Progenitor cell of endocrine pancreas (in vitro differentiated cells): Measurements from ENCODE around the gene DDX55. TPM values are rescaled to one million over a fixed set of nuclear protein-coding genes. Genes with fewer than 3 reads are reported as not detected.
"Not testable (repeated sequence)": the region's sequence is repeated elsewhere in the genome, so short reads cannot be mapped to it uniquely, and the experiment has no call there.

Experiments
- DNase-seq: peaks from one replicate; pipeline ENCODE4 v3.0.0; 2021; ENCODE audit warnings: low spot score; ENCODE audit not compliant: unreplicated experiment
- H3K27ac Mint-ChIP-seq: 2 replicates; pipeline ENCODE4 v1.8.0; 2021; ENCODE audit warnings: mild to moderate bottlenecking, moderate library complexity, mixed read lengths
- H3K27me3 Mint-ChIP-seq: 2 replicates; pipeline ENCODE4 v1.8.0; 2021; ENCODE audit warnings: mixed read lengths
- H3K36me3 Mint-ChIP-seq: 2 replicates; pipeline ENCODE4 v1.8.0; 2022; ENCODE audit warnings: mixed read lengths; ENCODE audit not compliant: insufficient read depth
- H3K4me1 Mint-ChIP-seq: 2 replicates; pipeline ENCODE4 v1.8.0; 2021; ENCODE audit warnings: low read depth, mixed read lengths
- H3K4me3 Mint-ChIP-seq: 2 replicates; pipeline ENCODE4 v1.8.0; 2021; ENCODE audit warnings: low read depth, mild to moderate bottlenecking, moderate library complexity, mixed read lengths
- H3K9me3 Mint-ChIP-seq: 2 replicates; pipeline ENCODE4 v1.8.0; 2021; ENCODE audit warnings: low read depth, mixed read lengths
- long read RNA-seq: library from polyadenylated mRNA; unstranded; transcript quantifications from one replicate; pipeline ENCODE4 v2.0.0, GENCODE V29; 2020
- total RNA-seq: library from RNA; stranded (reverse); gene quantifications from 2 replicates; pipeline ENCODE4 v1.2.1, GENCODE V29; 2021
- TF ChIP-seq, protein P1 (sequence below): fragments of 200-600 bp; sonication (generic); IDR thresholded peaks from one replicate; pipeline ENCODE4 v1.5.0; 2021; ENCODE audit warnings: antibody characterized with exemption, mild to moderate bottlenecking; ENCODE audit not compliant: unreplicated experiment

Gene DDX55, protein sequence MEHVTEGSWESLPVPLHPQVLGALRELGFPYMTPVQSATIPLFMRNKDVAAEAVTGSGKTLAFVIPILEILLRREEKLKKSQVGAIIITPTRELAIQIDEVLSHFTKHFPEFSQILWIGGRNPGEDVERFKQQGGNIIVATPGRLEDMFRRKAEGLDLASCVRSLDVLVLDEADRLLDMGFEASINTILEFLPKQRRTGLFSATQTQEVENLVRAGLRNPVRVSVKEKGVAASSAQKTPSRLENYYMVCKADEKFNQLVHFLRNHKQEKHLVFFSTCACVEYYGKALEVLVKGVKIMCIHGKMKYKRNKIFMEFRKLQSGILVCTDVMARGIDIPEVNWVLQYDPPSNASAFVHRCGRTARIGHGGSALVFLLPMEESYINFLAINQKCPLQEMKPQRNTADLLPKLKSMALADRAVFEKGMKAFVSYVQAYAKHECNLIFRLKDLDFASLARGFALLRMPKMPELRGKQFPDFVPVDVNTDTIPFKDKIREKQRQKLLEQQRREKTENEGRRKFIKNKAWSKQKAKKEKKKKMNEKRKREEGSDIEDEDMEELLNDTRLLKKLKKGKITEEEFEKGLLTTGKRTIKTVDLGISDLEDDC
- 33.0 and 33.5 TPM in 2 replicates for total RNA-seq
- long read RNA-seq, partial matches to known transcripts: 35 of 79 reads
- long read RNA-seq, other reads (novel, unspliced or antisense): 38 of 79 reads

- TF ChIP-seq, protein P1, sequence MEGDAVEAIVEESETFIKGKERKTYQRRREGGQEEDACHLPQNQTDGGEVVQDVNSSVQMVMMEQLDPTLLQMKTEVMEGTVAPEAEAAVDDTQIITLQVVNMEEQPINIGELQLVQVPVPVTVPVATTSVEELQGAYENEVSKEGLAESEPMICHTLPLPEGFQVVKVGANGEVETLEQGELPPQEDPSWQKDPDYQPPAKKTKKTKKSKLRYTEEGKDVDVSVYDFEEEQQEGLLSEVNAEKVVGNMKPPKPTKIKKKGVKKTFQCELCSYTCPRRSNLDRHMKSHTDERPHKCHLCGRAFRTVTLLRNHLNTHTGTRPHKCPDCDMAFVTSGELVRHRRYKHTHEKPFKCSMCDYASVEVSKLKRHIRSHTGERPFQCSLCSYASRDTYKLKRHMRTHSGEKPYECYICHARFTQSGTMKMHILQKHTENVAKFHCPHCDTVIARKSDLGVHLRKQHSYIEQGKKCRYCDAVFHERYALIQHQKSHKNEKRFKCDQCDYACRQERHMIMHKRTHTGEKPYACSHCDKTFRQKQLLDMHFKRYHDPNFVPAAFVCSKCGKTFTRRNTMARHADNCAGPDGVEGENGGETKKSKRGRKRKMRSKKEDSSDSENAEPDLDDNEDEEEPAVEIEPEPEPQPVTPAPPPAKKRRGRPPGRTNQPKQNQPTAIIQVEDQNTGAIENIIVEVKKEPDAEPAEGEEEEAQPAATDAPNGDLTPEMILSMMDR: peak; percentile 58
- H3K4me3 Mint-ChIP-seq: peak within 1 kb of the TSS; percentile 97
- H3K27ac Mint-ChIP-seq: peak within 1 kb of the TSS; percentile 97
- peaks cover 5% of the 10 kb centered on the region for H3K36me3 Mint-ChIP-seq
- H3K27me3 Mint-ChIP-seq: no peaks in the 10 kb centered on the region
- no peaks in the 10 kb centered on the region for H3K9me3 Mint-ChIP-seq
- peak; percentile 66 for DNase-seq
- H3K4me1 Mint-ChIP-seq: peaks cover 11% of the 10 kb centered on the region
These were observed at the start of gene DDX55 for GRCh38 chr12:123601602-123602489. DDX55 (plus strand) TSS chr12:123602099; CDS start chr12:123602149, 50 bp downstream.

DNA sequence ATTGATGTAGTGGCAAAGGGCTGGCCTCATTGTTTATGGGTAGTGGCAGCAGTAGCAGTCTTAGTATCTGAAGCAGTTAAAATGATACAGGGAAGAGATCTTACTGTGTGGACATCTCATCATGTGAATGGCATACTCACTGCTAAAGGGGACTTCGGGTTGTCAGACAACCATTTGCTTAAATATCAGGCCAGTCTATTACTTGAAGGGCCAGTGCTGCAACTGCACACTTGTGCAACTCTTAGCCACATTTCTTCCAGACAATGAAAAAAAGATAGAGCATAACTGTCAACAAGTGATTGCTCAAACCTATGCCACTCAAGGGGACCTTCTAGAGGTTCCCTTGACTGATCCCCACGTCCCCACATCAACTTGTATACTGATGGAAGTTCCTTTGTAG is 47.8 kb upstream of the DDX55 start:
- H3K4me3 Mint-ChIP-seq, H3K36me3 Mint-ChIP-seq, H3K9me3 Mint-ChIP-seq, DNase-seq, H3K4me1 Mint-ChIP-seq, H3K27me3 Mint-ChIP-seq, H3K27ac Mint-ChIP-seq: not testable (repeated sequence)

DNA sequence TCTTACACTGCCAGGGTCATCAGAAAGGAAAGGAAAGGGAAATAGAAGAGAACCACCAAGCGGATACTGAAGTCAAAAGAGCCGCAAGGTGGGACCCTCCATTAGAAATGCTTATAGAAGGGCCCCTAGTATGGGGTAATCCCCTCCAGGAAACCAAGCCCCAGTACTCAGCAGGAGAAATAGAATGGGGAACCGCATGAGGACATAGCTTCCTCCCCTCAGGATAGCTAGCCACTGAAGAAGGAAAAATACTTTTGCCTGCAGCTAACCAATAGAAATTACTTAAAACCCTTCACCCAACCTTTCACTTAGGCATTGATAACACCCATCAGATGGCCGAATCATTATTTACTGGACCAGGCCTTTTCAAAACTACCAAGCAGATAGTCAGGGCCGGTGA is 47.1 kb upstream of the DDX55 start:
- not testable (repeated sequence) for H3K4me3 Mint-ChIP-seq, H3K4me1 Mint-ChIP-seq, H3K27me3 Mint-ChIP-seq, H3K9me3 Mint-ChIP-seq, H3K36me3 Mint-ChIP-seq, DNase-seq
- peak overlapping the region; percentile 21 for H3K27ac Mint-ChIP-seq

DNA sequence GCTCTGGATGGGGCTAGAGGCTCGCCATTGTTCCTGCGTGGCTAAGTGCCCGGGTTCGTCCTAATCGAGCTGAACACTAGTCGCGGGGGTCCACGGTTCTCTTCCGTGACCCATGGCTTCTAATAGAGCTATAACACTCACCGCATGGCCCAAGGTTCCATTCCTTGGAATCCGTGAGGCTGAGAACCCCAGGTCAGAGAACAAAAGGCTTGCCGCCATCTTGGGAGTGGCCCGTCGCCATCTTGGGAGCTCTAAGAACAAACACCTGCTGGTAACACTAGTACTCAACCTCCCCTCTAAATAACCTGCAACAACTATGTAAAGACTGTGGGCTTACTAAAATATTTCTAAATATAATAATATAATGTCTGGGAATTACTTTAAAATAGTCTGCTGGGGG is 43.4 kb upstream of the DDX55 start:
- not testable (repeated sequence) for DNase-seq, H3K9me3 Mint-ChIP-seq, H3K4me1 Mint-ChIP-seq, H3K27ac Mint-ChIP-seq, H3K36me3 Mint-ChIP-seq, H3K27me3 Mint-ChIP-seq, H3K4me3 Mint-ChIP-seq

DNA sequence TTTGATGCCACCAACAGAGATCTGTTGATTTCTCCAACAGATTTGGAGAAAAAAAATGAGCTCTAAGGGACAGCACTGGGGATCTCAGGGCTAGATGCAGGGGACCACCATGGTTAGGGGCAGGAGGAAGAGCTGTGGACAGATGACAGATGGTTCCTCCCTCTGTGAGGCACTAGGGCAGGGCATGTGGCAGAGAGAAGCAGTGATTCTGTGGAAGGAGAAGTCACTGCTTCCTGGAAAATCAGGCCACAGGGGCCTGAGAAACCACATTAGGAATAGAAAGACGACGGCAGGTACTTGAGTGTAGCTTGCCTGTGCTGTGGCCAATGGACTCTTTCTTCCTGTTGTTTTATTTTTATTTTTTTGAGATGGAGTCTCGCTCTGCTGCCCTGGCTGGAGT is 42.4 kb upstream of the DDX55 start:
- TF ChIP-seq, protein P1: no peak
- no peaks in the 10 kb centered on the region for H3K4me1 Mint-ChIP-seq

GRCh38 chr12:123571343-123571813 is 30.5 kb upstream of the DDX55 start:
- peak overlapping the region; percentile 60 for H3K27ac Mint-ChIP-seq
- no peak for DNase-seq

More for the DNA sequence above, 42.4 kb upstream of the DDX55 start:
- DNase-seq: no peak
- H3K27ac Mint-ChIP-seq: no peak overlapping the region
- H3K4me3 Mint-ChIP-seq: no peak overlapping the region
- H3K27me3 Mint-ChIP-seq: peaks cover 3% of the 10 kb centered on the region
- H3K9me3 Mint-ChIP-seq: no peaks in the 10 kb centered on the region
- no peaks in the 10 kb centered on the region for H3K36me3 Mint-ChIP-seq

More at GRCh38 chr12:123571343-123571813, 30.5 kb upstream of the DDX55 start:
- Mint-ChIP-seq H3K36me3 (no peaks in the 10 kb centered on the region), H3K9me3 (no peaks in the 10 kb centered on the region), H3K4me1 (no peaks in the 10 kb centered on the region), H3K4me3 (no peak overlapping the region), H3K27me3 (no peaks in the 10 kb centered on the region)
- TF ChIP-seq, protein P1: no peak
